GM12875 (cell line): ENCODE results near the gene ELL2.
"Not testable (repeated sequence)": the region's sequence is repeated elsewhere in the genome, so short reads cannot be mapped to it uniquely, and the experiment has no call there.

Source experiments
- H3K4me3 ChIP-seq: one replicate; pipeline ENCODE4 v1.5.1; 2011; ENCODE audit warnings: low read depth, low read length, control low read depth
- CTCF ChIP-seq: IDR thresholded peaks from 2 replicates; pipeline ENCODE4 v1.5.1; 2011; ENCODE audit warnings: low read depth, mild to moderate bottlenecking, control low read depth, inconsistent platforms, low read length, moderate library complexity, borderline replicate concordance; ENCODE audit not compliant: insufficient read depth

The ELL2 gene

GRCh38 chr5:95859661-95860060 is 102.0 kb downstream of the ELL2 start:
- no peak overlapping the region for H3K4me3 ChIP-seq
- no peak for TF ChIP-seq CTCF

GRCh38 chr5:95858661-95859595 is 102.7 kb downstream of the ELL2 start:
- peak; percentile 96 for TF ChIP-seq CTCF
- no peak overlapping the region for H3K4me3 ChIP-seq

DNA sequence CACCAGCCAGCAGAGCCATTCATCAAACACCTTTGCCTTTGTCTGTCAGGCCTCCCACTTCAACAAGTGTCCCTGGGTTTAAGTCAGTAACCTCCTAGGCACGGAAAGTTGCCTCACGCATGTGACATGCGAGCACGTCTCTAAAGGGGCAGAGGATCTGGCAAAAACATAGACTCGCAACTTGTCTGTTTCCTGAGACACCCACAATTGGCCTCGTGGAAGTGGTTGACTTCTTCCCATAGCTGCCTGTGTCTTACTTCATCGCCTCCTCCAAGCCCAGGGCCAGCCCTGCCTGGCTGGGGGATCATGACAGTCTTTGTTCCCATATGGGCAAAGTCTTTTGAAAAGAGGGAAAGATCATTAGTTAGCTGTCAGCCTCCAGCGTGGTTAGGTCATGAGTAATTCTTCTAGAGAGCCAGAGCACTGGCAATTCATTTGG is 103.6 kb downstream of the ELL2 start:
- H3K4me3 ChIP-seq = no peak overlapping the region

GRCh38 chr5:95857185-95857945 is 104.3 kb downstream of the ELL2 start:
- TF ChIP-seq CTCF = no peak
- H3K4me3 ChIP-seq = no peak overlapping the region

More for the DNA sequence above, 103.6 kb downstream of the ELL2 start:
- no peak for TF ChIP-seq CTCF

DNA sequence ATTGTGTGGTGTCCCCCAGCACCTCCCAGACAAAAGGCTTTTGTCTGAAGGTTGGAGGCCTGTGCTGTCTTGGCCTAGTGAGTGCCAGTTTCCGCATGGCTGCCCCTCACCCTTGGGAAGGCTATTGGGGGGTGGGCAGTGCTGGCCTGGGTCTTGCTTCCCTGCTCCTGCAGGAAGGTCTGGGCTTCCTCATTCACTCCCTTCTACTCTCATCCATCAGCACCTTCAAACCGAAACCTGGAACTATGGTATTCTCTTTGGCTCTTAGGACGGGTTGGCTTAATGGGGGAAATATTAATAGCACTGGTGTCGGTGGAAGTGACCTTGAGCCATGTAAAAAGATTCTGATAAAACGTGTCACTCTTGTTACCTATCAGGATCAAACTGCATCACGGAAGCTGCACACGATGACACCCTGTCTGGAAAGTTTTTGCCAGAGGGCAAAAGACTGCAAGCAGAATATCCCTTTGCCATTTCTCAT is 105.1 kb downstream of the ELL2 start:
- TF ChIP-seq CTCF = no peak
- H3K4me3 ChIP-seq = no peak overlapping the region

DNA sequence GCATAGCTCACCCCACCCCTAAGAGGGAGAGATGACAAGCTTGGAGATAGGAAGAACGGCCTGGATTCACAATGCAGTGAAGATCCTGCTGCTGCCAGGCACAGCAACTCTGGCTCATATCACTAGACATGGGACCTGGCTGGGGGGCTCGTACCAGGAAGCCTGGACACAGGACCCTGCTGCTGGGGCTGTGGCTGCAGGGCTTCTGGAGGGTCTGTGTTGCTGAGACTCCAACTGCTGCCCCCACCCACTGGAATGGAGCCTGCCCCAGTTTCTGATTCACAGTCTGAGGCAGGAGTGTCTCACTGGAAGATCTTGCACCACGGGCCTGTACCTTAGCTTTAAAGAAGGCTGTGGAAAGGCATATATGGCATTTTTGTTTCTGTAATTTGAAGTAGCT is 108.2 kb downstream of the ELL2 start:
- no peak for TF ChIP-seq CTCF
- no peak overlapping the region for H3K4me3 ChIP-seq

- H3K4me3 ChIP-seq = no peak overlapping the region
- TF ChIP-seq CTCF = no peak
Measured at GRCh38 chr5:95852567-95852966, 109.1 kb downstream of the ELL2 start.

DNA sequence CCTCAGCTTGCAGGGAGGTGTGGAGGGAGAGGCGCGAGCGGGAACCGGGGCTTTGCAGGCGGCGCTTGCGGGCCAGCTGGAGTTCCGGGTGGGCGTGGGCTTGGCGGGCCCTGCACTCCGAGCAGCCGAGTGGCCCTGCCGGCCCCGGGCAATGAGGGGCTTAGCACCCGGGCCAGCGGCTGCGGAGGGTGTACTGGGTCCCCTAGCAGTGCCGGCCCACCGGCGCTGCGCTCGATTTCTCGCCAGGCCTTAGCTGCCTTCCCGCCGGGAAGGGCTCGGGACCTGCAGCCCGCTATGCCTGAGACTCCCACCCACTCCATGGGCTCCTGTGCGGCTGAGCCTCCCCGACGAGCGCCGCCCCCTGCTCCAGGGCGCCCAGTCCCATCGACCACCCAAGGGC is 110.5 kb downstream of the ELL2 start:
- H3K4me3 ChIP-seq = not testable (repeated sequence)
